A549 (cell line): ENCODE data around the gene SPATA1. TPM values are rescaled to one million over a fixed set of nuclear protein-coding genes. Genes with fewer than 3 reads are reported as not detected.

ENCODE experiments used
- ATAC-seq, 2 experiments: fragments of 200-7000 bp in 1 of 2; fragments of >200 bp in 1 of 2; cut with Nextera tagmentation in 1 of 2; cut with Tn5 transposase in 1 of 2; 3 replicates each; pipeline versions ENCODE4 v1.8.0 to v1.9.1; 2018 to 2020; ENCODE audit warnings: mild to moderate bottlenecking in 1 of 2, moderate library complexity in 1 of 2
- CTCF ChIA-PET: fragments of 300-600 bp; sonication (Branson Sonifier 250); formaldehyde crosslinking; extraction: SDS; loops from one replicate; lab custom pipeline; 2021; ENCODE audit warnings: antibody characterized with exemption, inconsistent platforms; lab: Yijun Ruan, JAX
- POLR2A ChIA-PET: fragments of 350-600 bp; formaldehyde crosslinking; extraction: SDS; loops from one replicate; lab custom pipeline; 2021; ENCODE audit warnings: antibody characterized with exemption, inconsistent platforms; lab: Yijun Ruan, JAX
- DNase-seq, 2 experiments: peaks; one replicate each; pipeline versions ENCODE4 v3.0.0 to v3.0.0-alpha.2; 2011 to 2016; ENCODE audit warnings: low read depth in 1 of 2, low spot score in 1 of 2
- FAIRE-seq: peaks from 2 replicates; lab custom pipeline; 2011; peaks lifted over from hg19 to GRCh38; lab: Jason Lieb, UNC
- H3K27ac ChIP-seq, 2 experiments: fragments of >200 bp; sonication (Bioruptor Twin); formaldehyde crosslinking; 3 replicates each; pipeline ENCODE4 v1.5.1; 2016 to 2017
- H3K4me1 ChIP-seq: fragments of >200 bp; sonication (Bioruptor Twin); formaldehyde crosslinking; 3 replicates; pipeline ENCODE4 v1.6.1; 2016
- H3K4me2 ChIP-seq: fragments of >200 bp; sonication (Bioruptor Twin); formaldehyde crosslinking; 3 replicates; pipeline ENCODE4 v1.6.1; 2016
- H3K4me3 ChIP-seq: fragments of >200 bp; sonication (Bioruptor Twin); formaldehyde crosslinking; 3 replicates; pipeline ENCODE4 v1.5.1; 2016
- H3K9me3 ChIP-seq: fragments of >200 bp; sonication (Bioruptor Twin); formaldehyde crosslinking; 3 replicates; pipeline ENCODE4 v1.6.1; 2016
- BHLHE40 ChIP-seq: IDR thresholded peaks from 2 replicates; pipeline ENCODE4 v1.6.1; 2012; ENCODE audit warnings: low read depth, low read length, inconsistent platforms
- CBX2 ChIP-seq: fragments of 200-600 bp; sonication (generic); IDR thresholded peaks from 2 replicates; pipeline ENCODE4 v1.6.1; 2016; ENCODE audit warnings: low read depth, mild to moderate bottlenecking, borderline replicate concordance
- CEBPB ChIP-seq, 2 experiments: fragments of >200 bp in 1 of 2; sonication (Bioruptor Twin) in 1 of 2; formaldehyde crosslinking in 1 of 2; IDR thresholded peaks; 2 replicates each; pipeline ENCODE4 v1.6.1; 2012 to 2016
- CHD2 ChIP-seq: fragments of 150-350 bp; IDR thresholded peaks from 2 replicates; pipeline ENCODE4 v1.6.1; 2014; ENCODE audit warnings: low read length; ENCODE audit not compliant: partially characterized antibody
- EP300 ChIP-seq, 2 experiments: fragments of >200 bp; sonication (Bioruptor Twin); formaldehyde crosslinking; IDR thresholded peaks; 2 replicates in 1 of 2; 3 replicates in 1 of 2; pipeline ENCODE4 v1.6.1; 2016 to 2017
- ESRRA ChIP-seq: fragments of 150-350 bp; IDR thresholded peaks from 2 replicates; pipeline ENCODE4 v1.6.1; 2014; ENCODE audit warnings: mild to moderate bottlenecking, low read length, borderline replicate concordance
- FOSL2 ChIP-seq, 2 experiments: fragments of 450-650 bp in 1 of 2; fragments of >200 bp in 1 of 2; sonication (Bioruptor Twin) in 1 of 2; formaldehyde crosslinking; IDR thresholded peaks; 2 replicates each; pipeline versions ENCODE4 v1.5.0 to v1.6.1; 2016 to 2020; ENCODE audit warnings: mild to moderate bottlenecking in 1 of 2, moderate library complexity in 1 of 2
- FOXS1 ChIP-seq: fragments of 250-450 bp; sonication (Bioruptor Pico); IDR thresholded peaks from 2 replicates; pipeline ENCODE4 v1.5.0; 2020; ENCODE audit warnings: mild to moderate bottlenecking, moderate library complexity
- HDAC2 ChIP-seq: fragments of 200-600 bp; sonication (generic); IDR thresholded peaks from 2 replicates; pipeline ENCODE4 v1.6.1; 2016
- HOXA7 ChIP-seq: fragments of 250-450 bp; sonication (Bioruptor Pico); IDR thresholded peaks from 2 replicates; pipeline ENCODE4 v1.5.0; 2020; ENCODE audit warnings: mild to moderate bottlenecking, moderate library complexity
- HOXB5 ChIP-seq: fragments of 250-450 bp; sonication (Bioruptor Pico); IDR thresholded peaks from 2 replicates; pipeline ENCODE4 v1.5.0; 2020; ENCODE audit warnings: mild to moderate bottlenecking, moderate library complexity
- JUN ChIP-seq, 2 experiments: fragments of >200 bp; sonication (Bioruptor Twin); formaldehyde crosslinking; IDR thresholded peaks; 2 replicates in 1 of 2; 3 replicates in 1 of 2; pipeline ENCODE4 v1.6.1; 2016 to 2017
- JUNB ChIP-seq: fragments of >200 bp; sonication (Bioruptor Twin); formaldehyde crosslinking; IDR thresholded peaks from 2 replicates; pipeline ENCODE4 v1.6.1; 2016
- KDM5A ChIP-seq: fragments of 200-600 bp; sonication (generic); IDR thresholded peaks from 2 replicates; pipeline ENCODE4 v1.6.1; 2016; ENCODE audit warnings: antibody characterized with exemption, mild to moderate bottlenecking
- MAFK ChIP-seq: fragments of 450-650 bp; IDR thresholded peaks from 2 replicates; pipeline ENCODE4 v1.6.1; 2014; ENCODE audit not compliant: partially characterized antibody
- NPAS2 ChIP-seq: fragments of 250-450 bp; sonication (Bioruptor Pico); IDR thresholded peaks from 2 replicates; pipeline ENCODE4 v1.8.0; 2022; ENCODE audit warnings: mild to moderate bottlenecking, moderate library complexity, borderline replicate concordance
- NR3C1 ChIP-seq: fragments of >200 bp; sonication (Bioruptor Twin); formaldehyde crosslinking; IDR thresholded peaks from 3 replicates; pipeline ENCODE4 v1.6.1; 2017
- PHF8 ChIP-seq: fragments of 200-600 bp; sonication (generic); IDR thresholded peaks from 2 replicates; pipeline ENCODE4 v1.6.1; 2016; ENCODE audit warnings: low read depth, mild to moderate bottlenecking, antibody characterized with exemption, moderate library complexity, borderline replicate concordance
- POLR2A ChIP-seq: IDR thresholded peaks from 2 replicates; pipeline ENCODE4 v1.6.1; 2012; ENCODE audit warnings: mild to moderate bottlenecking, low read length
- POLR2AphosphoS2 ChIP-seq: conservative IDR thresholded peaks from 2 replicates; pipeline ENCODE4 v1.6.1; 2012; ENCODE audit warnings: low read length, improper control_type of control experiment, inconsistent platforms
- RAD21 ChIP-seq, 2 experiments: fragments of >200 bp in 1 of 2; sonication (Bioruptor Twin) in 1 of 2; formaldehyde crosslinking in 1 of 2; IDR thresholded peaks in 1 of 2; conservative IDR thresholded peaks in 1 of 2; 2 replicates in 1 of 2; 3 replicates in 1 of 2; pipeline ENCODE4 v1.6.1; 2012 to 2018; ENCODE audit warnings: inconsistent platforms in 1 of 2
- RARB ChIP-seq: fragments of 250-450 bp; sonication (Bioruptor Pico); IDR thresholded peaks from 2 replicates; pipeline ENCODE4 v1.8.0; 2021; ENCODE audit warnings: mild to moderate bottlenecking, moderate library complexity
- SMC3 ChIP-seq: fragments of >200 bp; sonication (Bioruptor Twin); formaldehyde crosslinking; IDR thresholded peaks from 3 replicates; pipeline ENCODE4 v1.6.1; 2018; ENCODE audit warnings: inconsistent platforms
- TP53 ChIP-seq: fragments of 250-450 bp; sonication (Bioruptor Pico); IDR thresholded peaks from 2 replicates; pipeline ENCODE4 v1.5.0; 2021; ENCODE audit warnings: mild to moderate bottlenecking, moderate library complexity
- ZC3H11A ChIP-seq: fragments of 450-650 bp; IDR thresholded peaks from 2 replicates; pipeline ENCODE4 v1.6.1; 2014; ENCODE audit warnings: antibody characterized with exemption, mild to moderate bottlenecking
- ZNF302 ChIP-seq: fragments of 250-450 bp; sonication (Bioruptor Pico); IDR thresholded peaks from 2 replicates; pipeline ENCODE4 v1.9.0; 2021; ENCODE audit warnings: inconsistent platforms, mild to moderate bottlenecking, moderate library complexity
- ZSCAN20 ChIP-seq: fragments of 250-450 bp; sonication (Bioruptor Pico); IDR thresholded peaks from 2 replicates; pipeline ENCODE4 v1.8.0; 2022; ENCODE audit warnings: mild to moderate bottlenecking, moderate library complexity
- WGBS: methylation state at CpG from one replicate; pipeline ENCODE4 v1.1.6; 2017; ENCODE audit errors: missing lambda C conversion rate; 5-methylcytosine and 5-hydroxymethylcytosine counted together
- polyA plus RNA-seq, 4 experiments: library from polyadenylated mRNA; depleted of rRNA in 3 of 4; stranded (reverse); fragments of >200 nt; fragmentation: RNase III in 1 of 4; extraction: RNeasy Plus Mini Kit Qiagen cat#74134 plus additional on column Dnase treatment in 1 of 4; gene quantifications; 2 replicates in 3 of 4; 3 replicates in 1 of 4; pipeline ENCODE4 v1.2.3, GENCODE V29; 2011 to 2017
- TF ChIP-seq, protein P1 (sequence below): IDR thresholded peaks from 2 replicates; pipeline ENCODE4 v1.6.1; 2012
- TF ChIP-seq, protein P2 (sequence below): fragments of >200 bp; sonication (Bioruptor Twin); formaldehyde crosslinking; IDR thresholded peaks from 3 replicates; pipeline ENCODE4 v1.6.1; 2016
- TF ChIP-seq, protein P3 (sequence below): IDR thresholded peaks from 2 replicates; pipeline ENCODE4 v1.6.1; 2012
- TF ChIP-seq, protein P4 (sequence below): fragments of 450-650 bp; IDR thresholded peaks from 2 replicates; pipeline ENCODE4 v1.6.1; 2014; ENCODE audit warnings: antibody characterized with exemption
- TF ChIP-seq, protein P5 (sequence below): fragments of 250-450 bp; sonication (Bioruptor Pico); IDR thresholded peaks from 2 replicates; pipeline ENCODE4 v1.5.0; 2020; ENCODE audit warnings: low read depth, mild to moderate bottlenecking, moderate library complexity
- TF ChIP-seq, protein P6 (sequence below): fragments of >200 bp; sonication (Bioruptor Twin); formaldehyde crosslinking; IDR thresholded peaks from 3 replicates; pipeline ENCODE4 v1.5.1; 2016
- TF ChIP-seq, protein P7 (sequence below): fragments of >200 bp; sonication (Bioruptor Twin); formaldehyde crosslinking; IDR thresholded peaks from 2 replicates; pipeline ENCODE4 v1.6.1; 2016

Gene SPATA1
- polyA plus RNA-seq, 2 of the 4 experiments (the other 2 are of a cell fraction): 0.49 to 1.2 TPM

DNA sequence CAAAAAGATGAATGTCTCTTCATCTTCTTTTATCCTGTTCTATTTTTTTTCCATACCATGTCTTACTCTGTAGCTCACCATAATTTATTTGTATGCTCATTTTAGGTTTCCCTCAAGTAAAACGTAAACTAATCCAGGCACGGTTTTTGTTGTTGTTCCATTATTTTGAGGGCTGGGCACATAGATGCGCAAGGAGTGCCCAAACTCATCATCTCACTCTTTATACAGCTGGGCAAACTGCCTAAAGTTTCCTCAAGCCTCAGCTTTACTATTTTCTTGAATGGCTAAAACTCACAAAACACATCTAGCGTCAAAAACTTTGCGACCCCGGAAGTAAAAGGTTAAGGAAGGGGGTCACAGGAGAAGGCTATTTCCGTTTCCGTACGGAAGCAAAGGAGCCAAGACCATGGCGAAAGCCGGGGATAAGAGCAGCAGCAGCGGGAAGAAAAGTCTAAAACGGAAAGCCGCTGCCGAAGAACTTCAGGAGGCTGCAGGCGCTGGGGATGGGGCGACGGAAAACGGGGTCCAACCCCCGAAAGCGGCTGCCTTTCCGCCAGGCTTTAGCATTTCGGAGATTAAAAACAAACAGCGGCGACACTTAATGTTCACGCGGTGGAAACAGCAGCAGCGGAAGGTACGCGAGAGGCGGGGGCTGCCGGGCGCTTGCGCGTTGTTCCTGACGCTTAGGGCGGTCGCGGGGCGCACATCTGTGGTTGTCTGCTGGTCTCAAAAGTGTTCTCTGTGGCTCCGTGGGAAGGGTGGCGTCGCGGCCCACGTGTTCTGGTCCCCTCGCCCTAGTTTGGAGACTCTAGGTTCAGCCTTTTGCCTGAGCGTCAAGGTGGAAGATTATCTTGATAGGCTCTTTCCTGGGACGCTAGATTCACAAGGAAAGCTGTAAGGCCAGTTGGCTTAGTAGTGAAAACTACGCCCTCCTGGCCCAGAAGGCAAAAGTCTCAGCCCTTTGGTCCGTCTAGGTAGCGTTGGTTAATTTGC lies 27.0 kb upstream of the SPATA1 start, which contains the start of gene RPF1:
RPF1 (plus strand) TSS at position 391 of the 993 bp plus-strand sequence; CDS start at position 407, 16 bp downstream.
- ChIA-PET CTCF (interaction anchor here (0.9 kb wide), 1 partner anchor 338 kb away, joined by 3 read pairs; no protein-coding TSS in a partner anchor), POLR2A (interaction anchor here (0.7 to 1.9 kb wide), 3 partner anchors 12 to 27 kb away, joined by 3 to 12 read pairs (median 3); partner anchors contain the start of genes GNG5 and SPATA1)
- FAIRE-seq: no peak
- TF ChIP-seq KDM5A (peak; percentile 54), SMC3 (0 out of 3 replicates have a peak, but pooled peaks have one; percentile 9), TP53 (CRISPR knock-in tag) (no peak), ESRRA (no peak), HOXB5 (peak; percentile 26; the same call in 1 of the 2 replicates), RAD21 (conservative IDR thresholded peaks at IDR 0.05 in 1 of 2, IDR thresholded peaks at IDR 0.05 in 1 of 2) (0 out of 5 replicates have a peak, but pooled peaks of 1 of the 2 experiments have one; percentile 9), FOXS1 (no peak), JUN (IDR thresholded peaks at IDR 0.05) (peak; percentile 83 to 91; a peak in 4 of 5 replicates), EP300 (IDR thresholded peaks at IDR 0.05) (no peak), CEBPB (IDR thresholded peaks at IDR 0.05) (no peak), RARB (no peak), HOXA7 (no peak), NPAS2 (CRISPR knock-in tag) (no peak), NR3C1 (no peak), ZNF302 (CRISPR knock-in tag) (no peak; the same call in 1 of the 2 replicates), FOSL2 (IDR thresholded peaks at IDR 0.05) (no peak), FOSL2 (CRISPR knock-in tag; IDR thresholded peaks at IDR 0.05) (no peak), PHF8 (peak; percentile 85; the same call in 1 of the 2 replicates), BHLHE40 (no peak), ZC3H11A (no peak), POLR2A (peak; percentile 60), CBX2 (no peak), ZSCAN20 (CRISPR knock-in tag) (no peak), HDAC2 (no peak), MAFK (no peak), JUNB (no peak), CHD2 (no peak), POLR2AphosphoS2 (no peak)
- TF ChIP-seq, protein P1, sequence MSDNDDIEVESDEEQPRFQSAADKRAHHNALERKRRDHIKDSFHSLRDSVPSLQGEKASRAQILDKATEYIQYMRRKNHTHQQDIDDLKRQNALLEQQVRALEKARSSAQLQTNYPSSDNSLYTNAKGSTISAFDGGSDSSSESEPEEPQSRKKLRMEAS: peak; percentile 70
- TF ChIP-seq, protein P2, sequence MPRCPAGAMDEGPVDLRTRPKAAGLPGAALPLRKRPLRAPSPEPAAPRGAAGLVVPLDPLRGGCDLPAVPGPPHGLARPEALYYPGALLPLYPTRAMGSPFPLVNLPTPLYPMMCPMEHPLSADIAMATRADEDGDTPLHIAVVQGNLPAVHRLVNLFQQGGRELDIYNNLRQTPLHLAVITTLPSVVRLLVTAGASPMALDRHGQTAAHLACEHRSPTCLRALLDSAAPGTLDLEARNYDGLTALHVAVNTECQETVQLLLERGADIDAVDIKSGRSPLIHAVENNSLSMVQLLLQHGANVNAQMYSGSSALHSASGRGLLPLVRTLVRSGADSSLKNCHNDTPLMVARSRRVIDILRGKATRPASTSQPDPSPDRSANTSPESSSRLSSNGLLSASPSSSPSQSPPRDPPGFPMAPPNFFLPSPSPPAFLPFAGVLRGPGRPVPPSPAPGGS: peak; percentile 73; the same call in 2 of the 3 replicates
- TF ChIP-seq, protein P3, sequence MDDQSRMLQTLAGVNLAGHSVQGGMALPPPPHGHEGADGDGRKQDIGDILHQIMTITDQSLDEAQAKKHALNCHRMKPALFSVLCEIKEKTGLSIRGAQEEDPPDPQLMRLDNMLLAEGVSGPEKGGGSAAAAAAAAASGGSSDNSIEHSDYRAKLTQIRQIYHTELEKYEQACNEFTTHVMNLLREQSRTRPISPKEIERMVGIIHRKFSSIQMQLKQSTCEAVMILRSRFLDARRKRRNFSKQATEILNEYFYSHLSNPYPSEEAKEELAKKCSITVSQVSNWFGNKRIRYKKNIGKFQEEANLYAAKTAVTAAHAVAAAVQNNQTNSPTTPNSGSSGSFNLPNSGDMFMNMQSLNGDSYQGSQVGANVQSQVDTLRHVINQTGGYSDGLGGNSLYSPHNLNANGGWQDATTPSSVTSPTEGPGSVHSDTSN: no peak
- TF ChIP-seq, protein P4, sequence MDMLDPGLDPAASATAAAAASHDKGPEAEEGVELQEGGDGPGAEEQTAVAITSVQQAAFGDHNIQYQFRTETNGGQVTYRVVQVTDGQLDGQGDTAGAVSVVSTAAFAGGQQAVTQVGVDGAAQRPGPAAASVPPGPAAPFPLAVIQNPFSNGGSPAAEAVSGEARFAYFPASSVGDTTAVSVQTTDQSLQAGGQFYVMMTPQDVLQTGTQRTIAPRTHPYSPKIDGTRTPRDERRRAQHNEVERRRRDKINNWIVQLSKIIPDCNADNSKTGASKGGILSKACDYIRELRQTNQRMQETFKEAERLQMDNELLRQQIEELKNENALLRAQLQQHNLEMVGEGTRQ: no peak
- TF ChIP-seq, protein P5, sequence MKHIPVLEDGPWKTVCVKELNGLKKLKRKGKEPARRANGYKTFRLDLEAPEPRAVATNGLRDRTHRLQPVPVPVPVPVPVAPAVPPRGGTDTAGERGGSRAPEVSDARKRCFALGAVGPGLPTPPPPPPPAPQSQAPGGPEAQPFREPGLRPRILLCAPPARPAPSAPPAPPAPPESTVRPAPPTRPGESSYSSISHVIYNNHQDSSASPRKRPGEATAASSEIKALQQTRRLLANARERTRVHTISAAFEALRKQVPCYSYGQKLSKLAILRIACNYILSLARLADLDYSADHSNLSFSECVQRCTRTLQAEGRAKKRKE: no peak
- TF ChIP-seq, protein P6, sequence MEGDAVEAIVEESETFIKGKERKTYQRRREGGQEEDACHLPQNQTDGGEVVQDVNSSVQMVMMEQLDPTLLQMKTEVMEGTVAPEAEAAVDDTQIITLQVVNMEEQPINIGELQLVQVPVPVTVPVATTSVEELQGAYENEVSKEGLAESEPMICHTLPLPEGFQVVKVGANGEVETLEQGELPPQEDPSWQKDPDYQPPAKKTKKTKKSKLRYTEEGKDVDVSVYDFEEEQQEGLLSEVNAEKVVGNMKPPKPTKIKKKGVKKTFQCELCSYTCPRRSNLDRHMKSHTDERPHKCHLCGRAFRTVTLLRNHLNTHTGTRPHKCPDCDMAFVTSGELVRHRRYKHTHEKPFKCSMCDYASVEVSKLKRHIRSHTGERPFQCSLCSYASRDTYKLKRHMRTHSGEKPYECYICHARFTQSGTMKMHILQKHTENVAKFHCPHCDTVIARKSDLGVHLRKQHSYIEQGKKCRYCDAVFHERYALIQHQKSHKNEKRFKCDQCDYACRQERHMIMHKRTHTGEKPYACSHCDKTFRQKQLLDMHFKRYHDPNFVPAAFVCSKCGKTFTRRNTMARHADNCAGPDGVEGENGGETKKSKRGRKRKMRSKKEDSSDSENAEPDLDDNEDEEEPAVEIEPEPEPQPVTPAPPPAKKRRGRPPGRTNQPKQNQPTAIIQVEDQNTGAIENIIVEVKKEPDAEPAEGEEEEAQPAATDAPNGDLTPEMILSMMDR: no peak
- TF ChIP-seq, protein P7, sequence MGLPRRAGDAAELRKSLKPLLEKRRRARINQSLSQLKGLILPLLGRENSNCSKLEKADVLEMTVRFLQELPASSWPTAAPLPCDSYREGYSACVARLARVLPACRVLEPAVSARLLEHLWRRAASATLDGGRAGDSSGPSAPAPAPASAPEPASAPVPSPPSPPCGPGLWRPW: no peak

More for the DNA sequence above, 27.0 kb upstream of the SPATA1 start, which contains the start of gene RPF1:
- peak; percentile 57 to 80 for DNase-seq
- Histone ChIP-seq H3K4me1 (peaks cover 12% of the 10 kb centered on the region), H3K9me3 (peaks cover 11% of the 10 kb centered on the region), H3K4me3 (peak within 1 kb of the TSS; percentile 86), H3K4me2 (peak within 1 kb of the TSS; percentile 98), H3K27ac (peak within 1 kb of the TSS; percentile 87 to 95)
- ATAC-seq: peak; percentile 99
- 3% methylated on average over 46 of the region's 51 CpGs for WGBS
